ENCODE data around the gene LGR4.
"Not testable (repeated sequence)": the region's sequence is repeated elsewhere in the genome, so short reads cannot be mapped to it uniquely, and the experiment has no call there.

LGR4 gene

DNA sequence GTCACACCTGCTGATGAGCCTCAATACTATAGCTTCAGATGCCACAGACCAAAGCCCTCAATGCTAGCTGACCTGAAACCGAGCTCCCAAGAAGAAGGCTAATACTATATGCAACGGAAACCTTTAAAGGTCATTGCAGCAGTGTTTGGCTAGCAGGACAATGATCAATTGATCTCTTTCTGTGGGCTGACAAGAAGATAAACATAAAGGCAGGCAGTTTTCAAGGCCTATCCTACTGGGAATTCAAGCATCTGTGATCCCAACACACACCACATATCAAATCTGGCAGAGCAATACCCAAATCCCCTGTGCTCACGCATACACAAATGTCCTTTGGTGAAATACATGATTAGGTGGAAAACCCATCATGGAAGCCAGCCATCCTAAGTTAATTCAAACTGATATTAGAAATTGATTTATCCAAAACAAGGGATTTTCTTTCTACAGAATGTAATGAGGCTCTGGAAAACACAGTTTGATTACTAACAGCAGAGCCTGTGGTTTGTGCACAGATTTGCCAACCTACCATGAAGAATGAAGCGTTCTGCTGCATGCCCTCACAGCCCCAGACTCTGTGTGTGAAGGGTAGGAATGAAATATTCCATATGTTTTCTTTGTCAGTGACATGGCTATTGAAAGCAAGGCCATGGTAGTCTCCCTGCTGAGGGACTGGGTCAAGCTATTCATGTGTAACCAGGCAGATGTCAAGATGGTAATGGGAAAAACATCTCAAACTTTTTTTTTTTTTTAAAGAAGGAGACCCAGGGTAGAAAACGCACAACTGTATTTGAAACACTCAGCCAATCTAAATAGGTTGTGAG lies 12.2 kb downstream of the LGR4 start:
- no peak for DNase-seq (ENCODE audit: extremely low read depth in 1 of 2, low read depth in 1 of 2)

DNA sequence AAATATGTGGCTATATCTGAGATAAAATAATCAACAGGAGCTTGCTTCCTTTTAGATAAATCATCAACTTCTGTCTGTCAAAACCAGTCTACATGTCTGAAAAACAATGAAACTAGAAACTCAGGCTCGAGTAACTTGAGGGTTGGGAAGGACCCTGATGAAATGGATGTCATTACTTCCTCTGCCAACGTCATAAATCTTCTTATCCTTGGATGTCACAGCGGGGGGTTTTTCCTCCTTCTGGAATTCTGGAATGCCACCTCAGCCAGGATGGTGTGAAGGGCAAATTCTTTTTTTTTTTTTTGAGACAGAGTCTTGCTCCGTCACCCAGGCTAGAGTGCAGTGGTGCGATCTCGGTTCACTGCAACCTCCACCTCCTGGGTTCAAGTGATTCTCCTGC lies 13.4 kb downstream of the LGR4 start:
- DNase-seq (ENCODE audit: extremely low read depth in 1 of 2, low read depth in 1 of 2), result no peak

DNA sequence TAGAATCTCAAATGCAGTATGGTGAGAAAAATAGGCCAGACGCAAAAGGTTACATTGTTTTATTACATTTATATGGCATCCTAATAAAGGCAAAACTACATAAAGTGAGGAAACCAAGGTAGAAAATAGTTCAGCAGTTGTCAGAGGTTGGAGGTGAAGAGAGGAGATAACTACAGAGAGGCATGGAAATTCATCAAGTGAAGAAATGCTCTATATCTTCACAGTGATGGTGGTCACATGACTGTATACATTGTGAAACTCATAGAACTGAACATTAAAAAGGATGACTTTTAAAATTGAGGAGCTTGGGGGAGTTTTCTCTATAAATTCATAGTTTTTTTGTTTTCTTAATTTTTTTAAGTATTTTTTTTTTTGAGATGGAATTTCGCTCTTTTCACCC lies 14.4 kb downstream of the LGR4 start:
- no peak for DNase-seq (ENCODE audit: extremely low read depth in 1 of 2, low read depth in 1 of 2)

DNA sequence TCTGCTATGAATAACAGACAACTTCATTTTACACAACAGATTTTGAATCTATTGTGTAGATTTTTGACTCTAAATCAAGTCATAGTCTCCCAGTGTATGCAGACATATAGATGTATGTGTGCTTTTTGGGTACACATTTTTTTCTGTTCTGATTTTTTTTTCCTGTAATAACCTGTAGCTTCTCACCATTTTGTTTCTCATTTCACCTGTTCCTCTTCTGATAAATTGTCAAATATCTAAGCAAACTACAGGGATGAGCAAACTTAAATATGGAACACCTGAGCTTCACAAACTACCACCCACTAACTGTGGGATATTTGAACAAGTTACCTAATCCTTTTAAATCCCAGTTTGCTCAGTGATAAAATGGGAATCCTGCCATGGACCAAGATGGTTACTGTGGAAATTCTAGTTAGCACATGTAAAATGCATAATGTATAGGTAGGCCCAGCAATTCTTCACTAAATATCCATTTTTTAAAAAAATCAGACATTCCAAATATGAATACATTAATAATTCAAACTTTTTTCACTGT lies 15.7 kb downstream of the LGR4 start:
- no peak for DNase-seq (ENCODE audit: extremely low read depth in 1 of 2, low read depth in 1 of 2)

DNA sequence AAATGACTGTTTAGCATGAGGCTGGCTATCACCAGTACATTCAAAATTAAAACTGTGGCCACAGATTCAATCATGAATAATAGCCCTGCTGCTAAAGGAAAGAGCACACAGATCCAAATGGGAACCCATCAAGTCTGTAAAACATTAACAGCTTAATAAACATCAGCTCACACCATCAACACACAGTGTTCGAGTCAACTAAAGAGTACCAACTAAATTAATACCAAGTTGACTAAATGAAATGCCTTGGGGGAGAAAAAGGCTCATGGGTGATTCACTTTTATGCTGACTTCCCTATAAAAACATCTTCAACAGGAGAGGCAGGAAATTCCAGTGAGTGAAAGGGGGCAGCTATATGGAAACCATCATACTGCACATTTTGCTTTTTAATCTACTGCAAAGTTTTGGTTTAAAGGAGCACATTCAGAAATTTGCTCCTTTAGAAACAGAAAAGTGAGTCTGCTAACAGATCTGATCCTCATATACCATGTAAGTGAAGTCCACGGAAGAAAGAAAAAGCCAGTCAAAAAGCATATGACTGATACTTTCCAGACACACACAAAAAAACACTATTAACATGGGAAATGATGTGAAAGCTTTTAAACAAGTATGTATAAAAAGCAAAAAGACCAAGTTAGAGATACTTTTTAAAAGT lies 16.3 kb downstream of the LGR4 start:
- DNase-seq (ENCODE audit: extremely low read depth in 1 of 2, low read depth in 1 of 2), result no peak

DNA sequence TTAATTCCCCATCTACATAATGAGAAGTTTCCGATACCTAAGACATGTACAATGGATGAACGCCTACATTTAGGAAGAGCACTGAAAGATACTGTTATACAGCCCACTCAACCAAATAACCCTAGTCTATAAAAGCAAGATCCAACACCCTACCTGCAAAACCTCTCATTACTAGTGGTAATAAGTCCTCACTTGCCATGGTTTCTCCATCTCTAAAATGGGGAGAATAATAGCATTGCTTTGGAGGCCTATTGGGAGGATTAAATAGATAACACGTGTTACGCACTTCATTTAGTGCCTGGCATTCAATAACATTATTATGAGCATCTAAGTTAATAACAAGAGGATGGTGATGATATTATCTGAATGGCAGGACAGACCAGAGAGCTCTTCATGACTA lies 16.9 kb downstream of the LGR4 start:
- no peak for DNase-seq (ENCODE audit: extremely low read depth in 1 of 2, low read depth in 1 of 2)

DNA sequence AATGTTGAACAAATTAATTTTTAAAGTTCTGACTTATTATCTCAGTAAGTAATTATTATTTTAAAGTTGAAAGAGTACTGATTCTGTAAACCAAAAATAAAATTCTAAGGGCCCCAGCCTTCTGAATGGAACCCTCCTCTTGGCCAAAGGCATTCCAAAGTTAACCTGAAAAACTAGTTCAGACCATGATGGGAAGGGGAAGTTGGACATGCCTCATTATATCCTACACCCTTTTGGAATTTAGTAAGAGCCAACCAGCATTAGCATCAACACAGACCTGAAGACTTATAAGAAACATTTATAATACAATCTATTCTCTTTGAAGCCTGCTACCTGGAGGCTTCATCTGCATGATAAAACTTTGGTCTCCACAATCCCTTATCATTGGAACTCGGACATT lies 18.9 kb downstream of the LGR4 start:
- no peak for DNase-seq (ENCODE audit: extremely low read depth in 1 of 2, low read depth in 1 of 2)

DNA sequence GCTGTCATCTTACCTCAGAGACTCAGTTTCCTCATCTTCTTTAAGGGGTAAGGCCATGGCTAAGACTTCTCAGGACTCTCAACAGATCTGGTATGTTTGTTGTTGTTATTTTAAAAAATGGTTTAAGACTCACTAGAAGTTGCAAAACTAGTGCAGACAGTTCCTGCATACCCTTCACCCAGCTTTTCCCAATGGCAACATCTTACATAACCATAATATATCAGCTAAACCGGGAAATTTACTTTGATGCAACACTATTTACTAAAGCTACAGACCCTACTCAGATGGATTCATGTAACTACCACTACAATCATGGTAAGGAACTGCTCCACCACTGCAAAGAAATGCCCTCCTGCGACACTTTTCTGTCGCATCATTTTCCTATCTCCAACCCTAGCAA lies 20.4 kb downstream of the LGR4 start:
- no peak for DNase-seq (ENCODE audit: extremely low read depth in 1 of 2, low read depth in 1 of 2)

DNA sequence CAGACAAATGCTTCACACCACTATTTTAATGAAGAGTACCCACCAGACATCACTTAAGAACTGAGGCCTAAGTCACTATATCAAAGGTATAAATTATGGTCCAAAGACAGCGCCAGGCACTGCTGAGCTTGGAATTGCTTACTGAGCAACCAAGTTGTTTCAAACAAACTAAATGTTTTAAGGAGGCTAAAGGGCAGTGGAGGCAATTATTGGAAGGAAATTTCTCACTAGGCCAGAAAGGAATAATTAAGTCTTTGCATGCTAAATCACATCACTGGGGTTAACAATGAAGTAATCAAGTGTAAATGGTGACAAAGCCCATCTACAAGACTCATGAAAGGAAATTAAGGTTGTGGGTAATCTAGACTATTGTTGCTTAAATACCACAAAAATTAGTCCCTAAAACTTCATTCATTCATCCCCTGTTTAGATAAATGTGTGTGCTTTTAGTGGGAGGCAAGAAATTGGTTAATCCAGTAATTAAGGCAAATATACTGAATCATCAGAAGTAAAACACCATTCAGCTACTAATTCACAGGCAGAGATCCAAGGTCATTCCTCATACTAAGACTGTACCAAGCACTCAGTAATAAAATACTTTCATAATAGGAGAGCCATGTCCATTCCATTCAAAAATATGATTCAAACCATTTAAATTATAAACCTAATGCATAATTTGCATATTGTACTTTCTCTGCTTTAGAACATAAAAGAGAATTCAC lies 21.2 kb downstream of the LGR4 start:
- DNase-seq (ENCODE audit: extremely low read depth in 1 of 2, low read depth in 1 of 2), result no peak

DNA sequence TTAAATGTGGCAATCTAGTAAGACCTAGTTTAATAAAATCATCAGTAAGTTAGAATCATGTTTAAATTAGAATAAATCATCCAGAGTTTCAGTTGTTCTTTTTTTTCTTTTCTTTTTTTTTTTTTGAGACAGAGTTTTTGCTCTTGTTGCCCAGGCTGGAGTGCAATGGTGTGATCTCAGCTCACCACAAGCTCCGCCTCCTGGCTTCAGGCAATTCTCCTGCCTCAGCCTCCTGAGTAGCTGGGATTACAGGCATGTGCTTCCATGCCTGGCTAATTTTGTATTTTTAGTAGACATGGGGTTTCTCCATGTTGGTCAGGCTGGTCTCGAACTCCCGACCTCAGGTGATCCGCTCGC lies 24.4 kb downstream of the LGR4 start:
- not testable (repeated sequence) for DNase-seq (ENCODE audit: extremely low read depth in 1 of 2, low read depth in 1 of 2)

DNA sequence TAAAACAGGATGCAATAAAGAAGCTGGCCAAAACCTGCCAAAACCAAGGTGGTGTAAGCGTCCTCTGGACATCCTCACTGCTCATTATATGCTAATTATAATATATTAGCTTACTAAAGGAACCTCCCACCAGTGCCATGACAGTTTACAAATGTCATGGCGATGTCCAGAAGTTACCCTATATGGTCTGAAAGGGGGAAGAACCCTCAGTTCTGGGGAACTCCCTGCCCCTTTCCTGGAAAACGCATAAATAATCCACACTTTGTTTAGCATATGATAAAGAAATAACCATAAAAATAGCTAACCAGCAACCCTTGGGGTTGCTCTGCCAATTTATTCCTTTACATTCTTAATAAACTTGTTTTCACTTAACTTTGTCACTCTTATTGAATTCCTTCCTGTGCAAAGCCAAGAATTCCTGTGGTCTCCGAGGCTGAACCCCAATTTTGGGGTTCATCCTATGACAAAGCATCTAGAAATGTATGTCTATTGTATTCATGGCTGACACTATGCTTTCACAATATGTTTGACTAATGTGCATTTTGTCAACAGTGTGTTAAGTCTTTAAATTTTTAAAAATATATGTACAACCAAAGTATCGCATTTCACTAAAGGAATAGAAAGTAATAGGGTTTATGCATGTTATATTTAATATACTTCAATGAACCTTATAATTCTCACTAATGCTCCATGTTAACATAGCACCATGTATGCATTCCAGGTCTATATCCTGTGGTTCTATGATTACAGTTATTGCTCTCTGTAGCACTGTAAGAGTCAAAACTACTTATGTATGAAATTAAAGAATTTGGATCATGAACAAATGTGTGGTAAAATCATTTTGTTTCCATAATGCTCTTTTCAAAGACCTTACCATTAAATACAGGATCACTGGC lies 25.1 kb downstream of the LGR4 start:
- DNase-seq (ENCODE audit: extremely low read depth in 1 of 2, low read depth in 1 of 2), result no peak

DNA sequence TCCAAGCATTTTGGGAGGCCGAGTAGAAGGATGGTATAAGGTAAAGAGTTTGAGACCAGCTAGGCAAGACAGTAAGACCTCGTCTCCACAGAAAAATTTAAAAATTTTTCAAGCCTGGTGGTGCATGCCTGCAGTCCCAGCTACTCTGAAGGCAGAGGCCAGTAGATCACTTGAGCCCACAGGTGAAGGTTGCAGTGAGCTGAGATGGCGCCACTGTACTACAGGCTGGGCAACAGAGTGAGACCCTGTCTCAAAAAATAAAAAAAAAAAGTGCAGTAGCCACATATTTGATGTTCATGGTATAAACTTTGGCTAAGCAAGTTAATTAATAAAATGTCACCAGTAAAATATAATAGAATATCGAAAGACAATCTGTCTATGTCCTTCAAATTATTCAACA lies 27.0 kb downstream of the LGR4 start:
- no peak for DNase-seq (ENCODE audit: extremely low read depth in 1 of 2, low read depth in 1 of 2)

DNA sequence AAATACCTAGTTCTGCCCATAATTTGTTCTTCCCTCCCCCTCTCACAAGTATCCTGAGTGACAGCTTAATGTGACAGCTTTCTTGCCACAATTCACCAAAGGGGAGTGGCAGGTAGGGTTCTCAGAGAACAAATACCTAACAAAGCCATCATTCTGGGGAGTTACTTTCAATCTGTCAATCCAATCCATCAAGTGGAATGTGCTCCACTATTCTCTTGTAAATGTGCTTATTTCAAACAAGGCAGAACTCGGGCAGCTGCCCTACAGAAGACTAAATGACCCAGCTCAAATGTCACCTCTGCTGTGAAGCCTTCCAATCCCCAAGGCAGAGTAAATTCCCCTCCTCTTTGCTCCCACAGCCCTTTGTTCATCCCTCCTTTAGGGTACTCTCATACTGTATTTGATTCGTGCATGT lies 27.8 kb downstream of the LGR4 start:
- DNase-seq (ENCODE audit: extremely low read depth in 1 of 2, low read depth in 1 of 2), result no peak

DNA sequence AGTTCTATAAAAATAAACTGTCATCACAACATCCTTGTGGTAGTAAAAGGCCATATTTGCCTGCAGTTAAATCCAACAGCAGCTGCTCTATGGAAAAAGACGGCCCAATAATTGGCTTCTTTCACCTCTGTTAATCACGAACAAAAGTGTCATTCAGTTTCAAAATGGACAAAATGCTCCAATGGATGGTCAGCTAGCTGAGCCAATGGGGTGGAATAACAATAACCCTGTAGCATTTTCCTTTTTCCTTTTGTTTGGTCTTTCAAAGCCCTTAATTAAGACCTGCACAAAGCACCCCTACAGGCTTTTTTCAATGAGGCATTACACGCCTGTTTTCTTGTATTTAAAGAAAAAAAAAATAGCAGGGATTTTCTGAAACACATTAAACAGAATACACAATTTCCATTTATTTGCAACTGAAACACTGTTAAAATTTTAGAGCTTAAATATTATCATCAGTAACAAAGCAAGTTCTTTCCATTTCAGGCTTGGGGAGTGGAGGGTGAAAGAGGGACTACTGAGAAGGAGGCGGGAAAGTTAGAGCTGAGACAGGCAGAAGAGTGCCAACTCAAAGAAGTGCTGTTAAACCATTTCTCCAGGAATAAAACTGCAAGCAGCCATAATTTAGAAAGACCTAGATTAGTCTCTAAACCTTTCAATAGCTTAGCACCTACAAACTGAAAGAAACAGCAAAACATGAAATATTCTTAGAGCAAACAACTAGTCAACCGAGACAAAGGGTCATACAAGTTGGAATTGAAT lies 28.7 kb downstream of the LGR4 start:
- no peak for DNase-seq (ENCODE audit: extremely low read depth in 1 of 2, low read depth in 1 of 2)

DNA sequence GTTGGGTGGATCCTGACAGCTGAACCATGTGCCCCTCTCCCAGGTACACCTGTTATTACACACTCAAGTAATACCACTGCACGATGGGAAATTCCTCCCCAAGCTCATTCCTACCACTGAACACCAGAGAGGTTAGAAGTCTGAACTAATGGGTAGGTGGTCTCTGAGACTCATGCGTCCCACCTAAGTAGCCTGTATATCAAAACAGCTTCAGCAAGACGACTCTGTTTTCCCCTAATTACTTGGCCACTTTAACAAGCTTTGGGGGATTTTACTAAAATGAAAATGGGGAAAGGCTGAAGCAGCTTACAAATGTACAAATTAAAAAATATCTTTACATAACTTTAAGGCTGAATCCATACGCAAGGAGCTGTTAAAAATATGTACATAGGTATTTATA lies 29.4 kb downstream of the LGR4 start:
- no peak for DNase-seq (ENCODE audit: extremely low read depth in 1 of 2, low read depth in 1 of 2)

DNA sequence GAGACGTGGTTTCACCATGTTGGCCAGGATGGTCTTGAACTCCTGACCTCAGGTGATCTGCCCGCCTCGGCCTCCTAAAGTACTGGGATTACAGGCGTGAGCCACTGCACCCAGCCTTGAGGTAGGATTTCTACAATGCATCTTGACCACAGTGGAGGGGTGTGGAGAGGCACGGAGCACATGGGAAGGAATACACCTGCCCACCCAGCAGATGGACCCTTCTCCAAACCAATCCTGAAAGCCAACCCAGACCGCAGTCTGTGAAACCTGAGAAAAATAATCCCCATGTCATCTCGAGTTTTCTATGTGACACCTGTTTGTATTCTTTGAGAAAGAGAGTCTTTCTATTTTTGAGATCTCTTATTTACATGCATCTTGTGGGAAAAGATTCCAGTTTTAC lies 32.5 kb downstream of the LGR4 start:
- no peak for DNase-seq (ENCODE audit: extremely low read depth in 1 of 2, low read depth in 1 of 2)

DNA sequence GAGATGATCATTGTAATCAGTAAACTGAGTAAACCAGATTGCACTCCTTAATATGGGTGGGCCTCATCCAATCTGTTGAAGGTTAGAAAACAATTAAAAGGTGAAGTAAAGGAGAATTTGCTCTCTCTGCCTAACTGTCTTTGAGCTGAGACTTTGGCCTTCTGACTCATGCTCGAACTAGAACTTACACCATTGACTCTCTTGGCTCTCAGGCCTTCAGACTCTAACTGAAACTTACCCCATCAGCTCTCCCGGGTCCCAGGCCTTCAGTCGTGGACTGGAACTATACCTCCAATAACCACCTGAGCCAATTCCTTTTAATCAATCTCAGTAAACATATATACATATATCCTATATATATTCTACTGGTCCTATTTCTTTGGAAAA lies 34.0 kb downstream of the LGR4 start:
- no peak for DNase-seq (ENCODE audit: extremely low read depth in 1 of 2, low read depth in 1 of 2)

DNA sequence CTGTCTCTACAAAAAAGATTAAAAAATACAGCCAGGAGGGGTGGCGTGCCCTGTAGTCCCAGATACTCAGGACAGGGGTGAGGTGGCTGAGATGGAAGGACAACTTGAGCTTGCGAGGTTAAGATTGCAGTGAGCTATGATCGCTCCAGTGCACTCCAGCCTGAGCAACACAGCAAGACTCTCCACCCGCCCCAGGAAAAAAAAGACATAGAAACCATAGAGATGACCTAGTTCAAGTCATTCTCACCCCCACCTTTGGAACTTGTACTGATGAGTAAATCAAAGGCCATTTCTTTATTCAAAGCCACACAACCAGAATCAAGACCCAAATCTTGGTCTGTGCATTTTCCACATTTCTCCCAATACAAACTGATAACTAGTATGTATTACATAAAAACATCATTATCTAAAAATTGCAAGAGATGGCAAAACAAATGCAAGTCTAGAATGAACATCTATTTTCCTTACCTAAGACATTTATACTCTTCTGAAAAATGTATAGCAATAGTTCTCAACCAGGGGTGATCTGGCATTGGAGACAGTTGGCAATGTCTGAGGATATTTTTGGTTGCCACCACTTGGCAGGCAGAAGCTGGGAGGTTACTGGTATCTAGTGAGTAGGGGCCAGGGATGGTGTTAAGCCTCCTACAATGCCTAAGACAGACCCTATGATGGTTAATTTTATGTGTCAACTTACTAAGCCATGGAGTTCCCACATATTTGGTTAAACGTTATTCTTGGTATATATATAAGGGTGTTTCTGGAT lies 34.6 kb downstream of the LGR4 start:
- DNase-seq (ENCODE audit: extremely low read depth in 1 of 2, low read depth in 1 of 2), result no peak

DNA sequence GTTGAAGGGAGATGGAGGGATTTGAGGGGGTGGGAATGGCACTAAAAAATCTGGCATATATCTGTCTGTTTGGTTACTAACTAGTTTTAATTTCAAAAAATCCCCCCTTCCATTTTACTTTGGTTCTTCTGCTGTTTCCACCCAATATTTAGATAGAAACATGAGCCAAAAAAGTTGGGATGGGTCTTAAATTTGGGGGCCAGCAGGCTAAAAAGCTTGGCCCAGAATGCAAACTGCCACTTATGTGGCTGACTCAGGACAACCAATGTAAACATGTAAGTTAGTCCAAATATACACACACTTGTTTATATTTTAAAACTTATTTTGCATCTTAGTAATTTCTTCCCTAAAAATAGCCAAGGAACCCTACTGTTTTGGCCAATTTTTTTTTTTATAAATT lies 35.7 kb downstream of the LGR4 start:
- DNase-seq (ENCODE audit: extremely low read depth in 1 of 2, low read depth in 1 of 2), result no peak

All from stimulated activated CD8-positive, alpha-beta memory T cell treated with anti-CD3 and anti-CD28 coated beads, Interleukin-7, amount 100 ng/mL, for 48 hours (primary cell).